HG02759 (cell line): Measurements from ENCODE around the gene ETV3.
"Not testable (repeated sequence)": the region's sequence is repeated elsewhere in the genome, so short reads cannot be mapped to it uniquely, and the experiment has no call there.

Source experiments
- ATAC-seq: cut with Tn5 transposase; IDR thresholded peaks from one replicate; pipeline ENCODE4 v1.9.1; 2021; ENCODE audit warnings: mild to moderate bottlenecking, moderate library complexity; ENCODE audit not compliant: unreplicated experiment

The ETV3 gene

DNA sequence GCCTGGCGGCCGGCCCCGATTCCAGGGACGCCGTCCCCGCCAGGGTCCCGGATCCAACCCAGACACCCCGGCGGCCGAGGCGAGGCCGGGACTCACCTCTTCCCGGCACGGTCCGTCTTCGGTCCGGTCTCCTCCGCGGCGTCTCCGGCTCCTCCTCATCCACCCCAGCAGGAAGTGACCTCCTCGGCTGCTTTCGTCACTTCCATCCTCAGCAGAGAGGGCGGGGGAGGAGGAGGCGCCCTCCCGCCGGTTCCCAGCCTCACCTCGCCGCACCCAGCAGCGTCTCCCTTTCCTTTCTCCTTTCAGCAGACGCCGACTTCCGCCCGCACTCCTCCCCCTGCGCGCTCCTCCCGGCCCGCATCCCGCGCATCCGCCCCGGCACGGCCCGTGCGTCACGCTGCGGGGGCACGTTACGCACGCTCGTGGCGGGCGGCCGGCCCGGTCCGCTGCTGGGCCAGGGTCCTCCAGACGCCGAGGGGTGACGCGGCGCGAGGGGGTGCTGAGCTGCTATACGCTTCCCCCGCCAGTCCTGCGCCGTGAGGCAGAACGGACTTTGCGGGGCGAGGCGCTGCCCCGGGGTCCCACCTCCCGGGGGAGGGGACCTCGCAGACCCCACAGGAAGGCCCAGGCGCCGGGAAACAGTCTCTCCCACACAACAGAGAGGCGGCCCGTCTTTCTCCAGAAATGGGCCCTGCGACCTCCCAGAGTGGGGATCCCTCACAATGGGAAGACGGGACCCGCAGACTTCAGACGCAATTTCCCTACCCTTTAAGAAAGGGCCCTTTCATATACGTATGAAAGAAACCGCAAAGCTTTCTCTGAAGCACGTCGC is at the start of gene ETV3:
Gene ETV3 (minus strand): TSS at position 176 of the 832 bp plus-strand sequence. CDS start 2,043 bp downstream, outside the sequence.
- peak; percentile 88 for ATAC-seq

DNA sequence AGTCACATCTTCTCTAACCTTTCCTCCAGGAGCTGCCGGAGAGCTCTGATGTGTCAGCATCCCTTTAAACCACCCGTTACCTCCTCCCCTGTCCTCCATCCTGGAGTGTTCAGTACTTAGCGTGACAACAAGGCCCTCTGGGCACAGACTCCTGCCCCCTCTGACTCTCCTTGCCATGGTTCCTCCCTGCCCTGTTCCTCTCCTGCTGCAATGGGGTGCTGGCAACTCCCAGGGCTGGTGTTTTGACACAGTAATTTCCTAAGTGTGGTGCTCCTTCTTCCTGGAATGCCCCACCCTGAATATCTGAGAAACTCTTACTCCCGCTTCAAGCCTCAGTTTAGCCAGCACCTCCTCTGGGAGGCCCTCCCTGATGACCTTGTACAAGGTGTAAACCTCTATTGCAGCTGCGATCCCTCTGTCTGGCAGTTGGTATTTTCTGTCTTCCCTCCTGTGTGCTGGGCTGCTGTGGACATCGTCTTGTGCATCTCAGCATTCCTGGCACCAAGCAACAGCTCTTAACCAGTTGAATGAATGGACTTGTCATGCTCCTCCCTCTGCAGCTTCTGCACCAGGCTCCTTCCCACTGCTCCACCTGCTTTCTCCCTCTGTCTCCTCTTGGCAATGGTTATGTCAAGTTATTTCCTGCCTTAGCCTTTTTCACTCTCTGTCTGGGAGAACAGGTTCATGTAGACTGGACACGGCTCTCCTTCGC is 48.2 kb upstream of the ETV3 start:
- ATAC-seq: no peak

DNA sequence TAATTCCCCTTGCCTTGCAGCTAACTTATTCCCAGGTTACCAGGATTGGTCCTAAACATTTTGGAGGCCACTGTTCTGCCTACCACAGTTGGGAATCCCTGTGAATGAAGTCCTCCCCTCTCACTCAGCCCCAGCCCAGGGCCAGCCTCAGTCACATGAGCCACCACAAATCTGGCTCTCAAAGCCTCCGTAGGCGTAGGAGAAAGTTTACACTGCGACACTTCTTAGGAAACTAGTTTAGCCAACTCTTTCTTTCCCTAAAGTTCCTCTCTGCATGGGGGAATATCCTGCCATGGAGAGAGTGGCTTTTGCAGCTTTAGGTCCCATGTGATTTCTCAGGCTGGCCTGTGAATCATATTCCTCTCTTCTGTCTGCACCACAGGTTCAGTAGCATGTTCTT is 45.7 kb upstream of the ETV3 start:
- no peak for ATAC-seq

DNA sequence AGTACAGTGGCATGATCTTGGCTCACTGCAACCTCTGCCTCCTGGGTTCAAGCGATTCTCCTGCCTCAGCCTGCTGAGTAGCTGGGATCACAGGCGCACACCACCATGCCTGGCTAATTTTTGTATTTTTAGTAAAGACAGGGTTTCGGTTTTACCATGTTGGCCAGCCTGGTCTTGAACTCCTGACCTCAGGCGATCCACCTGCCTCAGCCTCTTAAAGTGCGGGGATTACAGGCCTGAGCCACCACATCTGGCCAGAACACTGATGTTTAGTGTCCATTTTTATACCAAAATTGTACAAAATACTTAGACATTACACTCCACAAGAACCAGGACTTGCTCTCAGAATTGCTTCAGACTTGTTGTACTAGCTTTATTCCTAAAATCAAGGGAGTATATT is 44.2 kb upstream of the ETV3 start:
- not testable (repeated sequence) for ATAC-seq

DNA sequence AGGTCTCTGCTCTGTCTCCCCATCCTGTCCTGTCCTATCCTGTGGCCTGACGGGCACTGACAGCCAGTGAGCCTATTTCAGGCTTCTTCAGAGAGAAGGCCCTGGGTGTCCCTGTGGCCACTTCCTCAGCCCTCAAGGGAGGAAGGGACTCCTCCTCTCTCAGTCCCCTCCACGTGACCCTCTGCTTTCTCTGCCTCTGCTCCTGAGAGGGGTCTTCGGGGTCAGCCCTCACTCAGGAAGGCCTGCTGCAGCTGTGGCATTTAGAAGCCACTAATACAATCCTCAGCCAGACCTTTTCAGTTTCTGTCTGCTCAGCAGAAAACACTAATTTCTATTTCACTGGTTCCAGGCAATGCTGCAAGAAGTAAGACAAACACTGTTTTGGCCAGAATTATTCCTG is 43.6 kb upstream of the ETV3 start:
- ATAC-seq: peak; percentile 29

DNA sequence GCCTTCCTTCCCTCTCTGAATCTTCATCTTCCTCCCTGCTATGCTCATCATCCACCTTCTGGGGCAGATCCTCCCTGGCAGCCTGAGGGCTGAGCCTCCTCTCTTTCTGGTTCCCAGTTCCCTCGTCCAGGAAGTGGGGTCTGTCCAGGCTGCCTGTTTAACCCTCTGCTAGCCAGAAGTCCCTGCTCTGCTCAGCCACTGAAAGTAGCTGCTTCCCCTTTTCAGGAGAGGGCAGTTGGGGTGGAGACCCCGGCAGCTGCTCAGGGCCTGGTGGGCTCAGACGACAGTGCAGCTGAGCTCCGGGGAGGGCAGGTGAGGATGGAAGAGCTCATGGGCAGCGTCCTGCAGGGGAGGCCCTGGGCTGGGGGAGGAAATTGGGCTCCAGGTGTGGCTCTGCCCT is 43.1 kb upstream of the ETV3 start:
- peak; percentile 34 for ATAC-seq

DNA sequence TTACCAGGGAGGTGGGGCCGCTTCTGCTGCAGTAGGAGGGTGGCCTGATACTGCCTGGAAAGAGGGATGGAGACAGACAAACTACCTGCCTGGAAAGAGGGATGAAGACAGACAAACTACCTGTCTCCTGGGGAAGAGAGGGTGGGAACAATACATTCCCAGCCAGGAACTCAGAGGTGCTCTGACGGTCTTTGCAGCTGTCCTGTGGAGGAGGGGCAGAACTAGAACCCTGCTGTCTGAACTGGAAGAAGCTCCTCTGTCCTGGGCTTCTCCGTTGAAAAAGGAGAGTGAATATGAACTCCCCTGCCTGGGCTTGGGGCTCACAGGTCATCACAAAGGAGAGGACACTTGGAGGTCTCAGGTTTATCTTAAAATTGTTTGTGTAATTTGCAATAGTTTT is 40.3 kb upstream of the ETV3 start:
- no peak for ATAC-seq

DNA sequence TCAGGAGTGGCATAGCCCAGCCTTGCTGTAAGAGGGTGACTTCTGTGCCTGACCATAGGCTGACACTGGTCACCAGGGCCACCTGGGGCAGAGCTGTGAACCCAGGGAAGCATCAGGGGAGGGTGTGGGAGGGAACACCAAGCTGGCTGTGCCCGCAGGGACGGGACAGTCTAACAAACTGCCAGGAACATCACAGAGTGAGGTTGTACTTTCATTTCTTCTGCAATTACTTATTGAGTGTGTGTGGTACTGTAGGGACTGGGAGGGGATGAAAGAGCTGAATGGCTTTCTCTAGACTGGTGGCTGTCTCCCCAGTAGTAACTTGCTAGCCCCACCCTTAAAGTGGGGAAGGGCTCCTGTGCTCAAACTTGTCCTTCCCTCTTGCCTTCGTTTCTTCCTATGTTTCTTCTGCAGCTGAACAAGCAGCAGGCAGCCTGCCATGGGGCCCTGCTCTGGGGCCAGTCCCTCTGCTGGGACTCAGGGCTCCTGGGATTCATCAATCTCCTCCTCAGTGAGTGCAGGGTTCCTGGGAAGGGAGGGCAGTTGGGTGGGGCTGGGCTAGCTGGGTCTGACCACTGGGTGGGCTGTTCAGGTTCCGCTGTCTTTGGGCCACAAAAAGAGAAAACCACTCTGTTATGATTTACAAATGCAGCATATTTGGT is 39.7 kb upstream of the ETV3 start:
- ATAC-seq: no peak

DNA sequence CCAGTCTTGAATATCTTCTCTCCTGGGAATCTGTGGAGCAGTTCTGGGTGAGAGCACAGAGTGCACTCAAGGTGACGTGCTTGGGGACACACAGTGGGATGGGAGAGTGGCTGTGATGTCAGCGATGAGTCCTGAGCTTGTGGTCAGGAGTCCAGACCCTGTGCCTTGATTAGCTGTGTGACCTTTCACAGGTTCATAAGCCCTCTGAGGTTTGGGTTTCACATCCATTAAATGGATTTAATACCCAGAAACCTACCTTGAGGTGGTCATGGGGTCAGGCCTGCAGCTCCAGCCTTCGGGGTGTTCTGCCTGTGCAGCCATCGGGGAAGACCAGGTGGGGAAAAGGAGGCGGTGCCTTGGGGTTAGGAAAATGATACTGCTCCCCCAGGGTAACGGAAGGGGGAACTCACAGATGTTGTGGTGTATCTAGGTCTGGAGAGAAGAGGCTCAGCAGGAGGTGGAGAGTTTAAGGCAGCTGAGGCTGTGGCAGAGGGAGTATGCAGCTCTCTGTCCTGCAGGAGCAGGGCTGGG is 38.5 kb upstream of the ETV3 start:
- no peak for ATAC-seq

DNA sequence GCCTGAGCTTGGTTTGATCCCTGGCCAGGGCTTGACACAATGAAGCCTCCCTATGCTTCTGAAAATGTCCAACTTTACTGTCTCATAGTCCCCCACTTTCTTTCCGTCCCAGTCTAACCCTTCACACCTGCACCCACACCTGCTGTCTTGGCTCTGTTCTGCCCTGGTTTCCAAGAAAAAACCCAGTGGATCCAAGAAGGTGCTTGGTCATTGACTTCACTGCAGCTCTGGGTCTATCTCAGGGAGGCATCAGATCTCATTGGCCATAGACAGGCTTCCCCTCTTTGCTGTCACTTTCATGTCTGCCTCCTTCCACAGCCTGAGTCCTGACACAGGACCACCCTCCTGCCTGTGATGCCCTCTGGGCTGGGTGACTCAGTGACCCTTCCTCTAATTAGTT is 37.8 kb upstream of the ETV3 start:
- no peak for ATAC-seq

DNA sequence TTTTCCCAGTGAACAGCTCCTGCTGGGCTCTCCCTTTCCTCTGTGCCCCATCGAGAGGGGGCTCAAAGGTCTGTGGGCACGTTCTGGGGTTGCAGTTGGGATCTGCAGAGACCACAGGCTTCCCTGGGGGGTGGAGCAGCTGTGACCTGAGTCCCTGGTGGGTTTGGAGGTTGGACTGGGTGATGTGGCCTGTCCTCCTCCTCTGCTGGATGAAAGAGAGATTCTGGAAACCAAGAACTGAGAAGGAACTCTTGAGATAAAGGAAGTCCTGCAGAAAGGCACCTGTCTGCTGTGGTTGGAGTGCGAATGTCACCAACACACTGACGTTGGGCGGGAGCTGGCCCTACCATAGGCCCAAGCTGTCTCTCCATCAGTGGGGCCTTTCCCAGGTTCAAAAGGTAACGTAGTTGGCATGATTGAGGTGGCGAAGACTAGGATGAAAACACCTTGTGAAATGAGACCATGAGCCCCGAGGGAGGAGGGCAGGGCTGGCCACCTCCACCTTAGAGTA is 35.8 kb upstream of the ETV3 start:
- ATAC-seq: no peak

DNA sequence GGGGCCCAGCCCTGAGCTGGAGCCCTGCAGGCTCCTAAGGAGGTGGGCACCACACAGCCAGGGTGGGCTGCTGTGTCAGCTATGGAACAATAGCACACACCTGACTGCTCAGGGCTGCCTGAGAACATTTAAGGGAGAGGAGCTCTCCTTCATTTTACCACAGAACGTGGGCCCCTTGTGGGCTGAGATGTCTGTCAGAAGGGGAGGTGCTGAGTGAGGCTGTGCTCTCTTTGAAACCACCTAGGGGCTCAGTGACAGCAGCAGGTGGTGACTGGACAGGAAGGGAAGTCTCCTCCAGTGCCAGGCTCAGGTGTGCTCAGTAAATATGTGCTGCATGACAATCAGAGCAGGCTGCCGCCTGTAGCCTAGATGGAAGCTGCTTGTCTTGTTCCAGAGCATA is 35.0 kb upstream of the ETV3 start:
- ATAC-seq: not testable (repeated sequence)

DNA sequence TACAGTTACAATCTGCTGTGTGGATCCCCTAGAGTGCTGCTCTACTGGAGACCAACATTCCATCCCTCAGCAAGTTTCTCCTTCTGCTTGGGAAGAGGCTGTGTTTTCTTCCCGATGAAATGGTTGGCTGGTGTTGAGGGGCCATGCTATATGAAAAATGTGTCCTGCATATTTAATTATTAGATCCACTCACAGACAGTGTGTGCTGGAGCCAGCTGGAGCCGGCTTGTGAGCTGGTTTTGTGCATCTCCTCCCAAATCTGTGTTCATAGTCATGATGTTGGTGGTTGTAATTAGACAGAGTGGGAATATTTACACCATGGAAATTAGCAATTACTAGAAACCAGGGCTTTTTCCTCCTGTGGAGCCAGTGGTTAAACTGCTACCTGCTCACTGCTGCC is 34.4 kb upstream of the ETV3 start:
- ATAC-seq: not testable (repeated sequence)

DNA sequence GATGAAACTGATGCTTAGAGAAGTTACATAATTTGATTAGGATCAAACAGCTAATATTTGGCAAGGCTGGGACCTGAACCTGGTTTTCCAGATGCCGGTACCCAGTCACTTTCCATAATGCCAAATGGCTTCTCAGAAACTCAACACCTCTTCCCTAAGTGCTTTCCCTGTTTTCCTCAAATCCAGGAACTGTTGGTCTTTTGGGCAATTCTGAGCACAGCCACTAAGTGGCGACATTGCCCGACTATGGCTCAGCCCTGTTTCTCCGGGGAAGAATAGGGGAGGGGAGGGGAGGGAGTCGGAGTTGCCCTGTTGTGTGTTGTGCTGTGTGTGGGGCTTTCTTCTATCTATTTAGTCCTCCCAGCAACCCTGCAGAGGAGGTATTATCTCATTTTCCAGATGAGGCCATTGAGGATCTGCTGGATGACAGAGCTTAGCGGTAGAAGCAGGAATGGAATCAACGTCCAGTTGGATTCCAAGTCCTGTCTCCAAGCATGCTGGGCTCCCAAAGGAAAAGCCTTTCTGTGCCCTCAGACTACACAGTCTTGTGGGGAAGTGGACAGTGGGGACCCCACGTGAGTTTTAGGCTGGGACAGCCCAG is 33.8 kb upstream of the ETV3 start:
- ATAC-seq: not testable (repeated sequence)

DNA sequence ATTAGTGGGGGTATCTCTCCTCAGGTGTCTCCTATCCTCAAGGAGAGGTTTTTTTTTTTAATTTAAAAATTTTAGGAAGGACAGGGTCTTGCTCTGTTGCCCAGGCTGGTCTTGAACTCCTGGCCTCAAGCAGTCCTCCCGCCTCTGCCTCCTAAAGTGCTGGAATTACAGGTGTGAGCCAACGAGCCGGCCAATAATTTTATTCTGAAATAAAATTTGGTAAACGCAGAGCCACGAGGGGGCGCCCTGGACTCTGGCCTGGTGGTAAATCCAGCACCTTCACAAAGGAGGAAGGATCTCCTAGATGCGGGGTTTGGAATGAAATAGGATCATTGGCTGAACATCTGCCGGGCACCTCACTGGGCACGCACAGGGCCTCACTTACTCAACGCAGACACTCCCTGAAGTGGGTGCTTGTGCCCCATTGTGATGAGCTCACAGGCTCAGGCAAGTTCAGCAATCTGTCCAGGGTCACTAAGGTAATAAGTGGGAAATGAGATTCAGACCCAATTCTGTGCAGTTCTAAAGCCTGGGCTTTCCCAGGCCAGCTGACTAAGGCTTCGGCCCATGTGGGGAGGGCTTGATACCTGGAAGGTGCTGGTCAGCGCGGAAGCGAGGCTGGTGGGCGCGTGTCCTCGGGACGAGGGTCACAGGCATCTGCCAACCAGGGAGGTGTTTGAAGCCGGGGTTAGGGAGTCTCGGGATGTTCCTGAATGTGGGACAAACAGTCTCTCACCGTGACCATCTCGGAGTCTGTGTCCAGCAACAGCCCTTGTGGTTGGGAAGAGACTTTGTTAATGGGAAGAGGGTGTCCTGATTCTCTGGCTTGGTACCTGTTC is 32.7 kb upstream of the ETV3 start:
- no peak for ATAC-seq

DNA sequence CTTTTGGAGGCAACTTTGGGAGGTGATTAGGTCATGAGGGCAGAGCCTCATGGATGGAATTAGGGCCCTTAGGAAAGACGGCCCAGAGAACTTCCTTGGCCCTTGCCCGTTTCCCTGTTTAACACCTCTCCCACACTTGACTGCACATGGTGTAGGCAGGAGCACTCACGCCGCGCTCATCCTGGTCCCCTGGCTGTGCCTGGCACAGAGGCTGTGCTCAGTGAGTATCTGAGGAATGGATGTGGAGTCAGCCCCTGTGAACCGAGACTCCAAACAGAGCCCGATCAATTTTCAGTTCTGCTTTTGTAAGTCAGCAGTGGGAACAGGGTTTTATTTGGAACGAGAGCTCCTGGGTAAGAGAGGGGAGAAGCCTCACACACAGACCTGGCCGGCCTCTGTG is 29.8 kb upstream of the ETV3 start:
- no peak for ATAC-seq

DNA sequence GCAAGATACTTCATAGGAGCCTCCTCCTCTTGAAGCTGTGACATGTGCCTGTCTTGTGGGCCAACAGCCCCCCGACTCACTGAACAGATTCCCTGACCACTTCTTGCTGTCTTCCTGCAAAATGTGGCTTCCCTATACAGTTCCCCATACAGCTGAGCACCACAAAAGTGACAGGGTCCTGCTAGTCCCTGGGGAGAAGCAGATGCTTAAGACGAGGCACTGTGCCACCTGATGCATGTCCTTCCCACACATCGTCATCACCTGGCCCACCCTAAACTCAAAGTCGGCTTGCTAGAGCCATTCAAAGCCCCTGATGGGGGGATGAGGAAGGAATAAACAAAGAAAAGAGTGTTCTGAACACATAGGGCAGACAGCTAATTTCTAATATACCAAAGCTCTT is 29.2 kb upstream of the ETV3 start:
- no peak for ATAC-seq

DNA sequence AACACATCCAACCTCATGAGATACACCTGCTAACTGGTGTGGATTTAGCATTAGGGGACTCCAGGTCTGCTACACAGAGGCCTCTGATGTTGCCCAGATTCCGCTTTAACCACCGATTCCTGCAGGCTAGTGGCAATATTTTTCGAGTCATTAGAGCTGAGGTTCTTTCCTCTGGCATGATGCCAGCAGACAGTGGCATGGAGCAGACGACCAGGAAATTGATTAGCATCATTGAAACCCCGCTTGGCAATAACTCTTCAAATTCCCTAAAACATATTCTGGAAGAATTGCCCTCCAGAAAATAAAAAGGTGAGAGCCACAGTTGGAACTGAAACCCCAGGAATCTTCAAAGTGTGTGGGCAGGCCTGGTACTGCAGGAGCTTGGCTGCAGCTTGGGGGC is 28.4 kb upstream of the ETV3 start:
- no peak for ATAC-seq

DNA sequence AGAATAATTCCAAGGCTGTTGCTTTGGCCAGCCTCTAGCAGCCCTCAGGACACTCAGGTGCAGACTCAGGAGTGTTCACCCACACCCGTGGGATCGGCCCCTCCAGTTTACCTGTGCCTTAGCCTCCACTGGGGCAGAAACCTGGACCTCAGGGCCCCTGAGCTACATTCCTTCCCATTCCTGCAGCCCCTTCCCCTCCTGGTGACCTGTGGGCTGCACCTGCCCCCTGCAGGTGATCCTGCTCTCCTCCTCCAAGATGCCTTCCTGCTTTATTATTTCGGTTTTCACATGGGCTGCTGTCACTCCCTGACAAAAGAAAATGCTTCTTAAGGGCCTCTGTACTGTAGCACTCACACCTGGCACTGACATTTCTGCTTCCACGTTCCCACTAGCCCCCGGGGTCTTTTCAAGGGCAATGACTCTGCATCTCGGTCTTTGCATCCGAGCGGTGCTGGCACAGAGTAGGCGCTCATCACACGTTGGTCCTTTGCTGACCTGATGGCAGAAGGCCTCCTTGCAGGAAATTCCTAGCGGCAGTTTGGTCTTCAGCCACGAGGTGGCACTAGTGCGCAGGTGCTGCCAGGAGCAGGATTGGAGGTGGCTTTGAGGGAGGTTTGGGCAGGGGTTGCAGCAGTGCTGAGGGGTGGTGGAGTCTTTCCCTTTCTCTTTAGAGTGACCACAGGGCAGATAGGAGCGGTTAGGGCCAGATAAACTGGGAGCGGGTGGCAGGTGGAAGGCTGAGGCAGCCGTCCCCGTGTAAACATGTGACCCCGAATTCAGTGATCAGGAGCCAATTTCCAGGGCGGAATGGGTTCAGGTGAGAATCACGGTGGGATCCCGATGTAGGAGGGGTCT is 25.3 kb upstream of the ETV3 start:
- ATAC-seq: no peak
